ENCODE data around the gene PPP1R12B. TPM values are rescaled to one million over a fixed set of nuclear protein-coding genes. Genes with fewer than 3 reads are reported as not detected.

PPP1R12B gene
- total RNA-seq, 1 donor from 2014 or later = 21.8 TPM

Small RNA genes within 50 kb of the gene (small RNA-seq; reads per million reads assigned to genes)
- gene AC099336.2 (not detected), gene RF00156 (not detected), gene RNU6-89P (not detected)

Other genes with a start within 250 kb of the PPP1R12B start
- gene GPR37L1, start 225.8 kb upstream of the PPP1R12B start, total RNA-seq (ENCODE audit: low replicate concordance) = 0.06 TPM in 1 of 2 replicates, not detected in the other
- 13.3 and 29.6 TPM in 2 replicates for gene ARL8A, start 204.0 kb upstream of the PPP1R12B start, total RNA-seq (ENCODE audit: low replicate concordance)
- not detected in 2 replicates for gene PTPN7, start 188.1 kb upstream of the PPP1R12B start, total RNA-seq (ENCODE audit: low replicate concordance)
- 0.25 TPM in 1 of 2 replicates, not detected in the other for gene LGR6, start 154.9 kb upstream of the PPP1R12B start, total RNA-seq (ENCODE audit: low replicate concordance)
- gene UBE2T, start 6.8 kb upstream of the PPP1R12B start, total RNA-seq (ENCODE audit: low replicate concordance) = 71.5 and 88.1 TPM in 2 replicates

All from neural progenitor cell (in vitro differentiated cells).